K562 (cell line): Measurements from ENCODE around the gene HDAC7. TPM values are rescaled to one million over a fixed set of nuclear protein-coding genes. Genes with fewer than 3 reads are reported as not detected.

Experiments used
- ATAC-seq: fragments of 200-7000 bp; cut with Tn5 transposase; 3 replicates; pipeline ENCODE4 v1.9.1; 2020; ENCODE audit warnings: moderate library complexity
- BruUV-seq: library from RNA; stranded (reverse); fragments of 400-500 nt; replicated peaks from 2 replicates; lab custom pipeline; 2021; lab: Mats Ljungman, UMichigan
- CTCF ChIA-PET: fragments of 300-600 bp; formaldehyde crosslinking; extraction: SDS; loops from one replicate; lab custom pipeline; 2021; ENCODE audit warnings: low intra/inter-chr PET ratio; lab: Yijun Ruan, JAX
- POLR2A ChIA-PET: fragments of 300-600, 350-650 bp; sonication (Branson Sonifier 250); formaldehyde crosslinking; extraction: SDS; loops from one replicate; lab custom pipeline; 2021; ENCODE audit warnings: antibody characterized with exemption, inconsistent platforms; lab: Yijun Ruan, JAX
- DNase-seq, 4 experiments: peaks; one replicate each; pipeline versions ENCODE4 v3.0.0 to v3.0.0-alpha.2; 2011 to 2018; ENCODE audit warnings: low spot score in 3 of 4, mixed read lengths in 3 of 4; ENCODE audit errors: extremely low read depth in 1 of 4
- FAIRE-seq: peaks from 2 replicates; lab custom pipeline; 2011; peaks lifted over from hg19 to GRCh38; lab: Jason Lieb, UNC
- H2AFZ ChIP-seq: 2 replicates; pipeline ENCODE4 v1.6.0; 2011; ENCODE audit warnings: low read depth, low read length, control low read depth, inconsistent platforms
- H3K27ac ChIP-seq: fragments of 200-600 bp; 3 replicates; pipeline ENCODE4 v1.8.0; 2011; ENCODE audit warnings: low read depth, mild to moderate bottlenecking, control low read depth, inconsistent platforms, low read length, moderate library complexity, mixed read lengths; ENCODE audit errors: extremely low read depth
- H3K27me3 ChIP-seq, 2 experiments: fragments of 300-600 bp in 1 of 2; 2 replicates in 1 of 2; 3 replicates in 1 of 2; pipeline versions ENCODE4 v1.6.0 to v1.8.0; 2011; ENCODE audit warnings: inconsistent platforms in 2 of 2, low read length in 2 of 2, mild to moderate bottlenecking in 1 of 2, mixed read lengths in 1 of 2, moderate library complexity in 1 of 2; ENCODE audit not compliant: control insufficient read depth in 2 of 2, insufficient read depth in 2 of 2
- H3K36me3 ChIP-seq: fragments of 300-600 bp; 3 replicates; pipeline ENCODE4 v1.8.0; 2011; ENCODE audit warnings: mild to moderate bottlenecking, low read length, inconsistent platforms; ENCODE audit not compliant: control insufficient read depth, insufficient read depth
- H3K4me1 ChIP-seq, 2 experiments: fragments of 200-600 bp in 1 of 2; replicated peaks in 1 of 2; 2 replicates in 1 of 2; 3 replicates in 1 of 2; pipeline versions ENCODE4 v1.5.1 to v1.8.0; 2011; ENCODE audit warnings: inconsistent platforms in 2 of 2, low read length in 2 of 2, mild to moderate bottlenecking in 1 of 2, mixed read lengths in 1 of 2, moderate library complexity in 1 of 2; ENCODE audit not compliant: control insufficient read depth in 2 of 2, insufficient read depth in 2 of 2
- H3K4me2 ChIP-seq: 2 replicates; pipeline ENCODE4 v1.6.1; 2011; ENCODE audit warnings: low read length, control low read depth, inconsistent platforms, mixed read lengths; ENCODE audit not compliant: insufficient read depth
- H3K4me3 ChIP-seq: fragments of 200-600 bp; sonication (generic), shearing (Covaris generic); 2 replicates; pipeline ENCODE4 v1.5.1; 2016; ENCODE audit warnings: control low read depth, inconsistent platforms
- H3K79me2 ChIP-seq: fragments of 200-600 bp; 3 replicates; pipeline ENCODE4 v1.8.0; 2011; ENCODE audit warnings: low read length, inconsistent platforms; ENCODE audit not compliant: control insufficient read depth, insufficient read depth
- H3K9ac ChIP-seq, 2 experiments: 2 replicates each; pipeline versions ENCODE4 v1.6.0 to v1.6.1; 2011; ENCODE audit warnings: low read depth in 2 of 2, low read length in 2 of 2, control low read depth in 1 of 2, inconsistent platforms in 1 of 2, mild to moderate bottlenecking in 1 of 2, mixed read lengths in 1 of 2; ENCODE audit not compliant: insufficient read depth in 1 of 2
- H3K9me1 ChIP-seq: one replicate; pipeline ENCODE4 v1.6.0; 2011; ENCODE audit warnings: inconsistent platforms, mild to moderate bottlenecking, low read length, moderate library complexity; ENCODE audit not compliant: control insufficient read depth, insufficient read depth
- H3K9me3 ChIP-seq: replicated peaks from 2 replicates; pipeline ENCODE4 v1.5.1; 2011; ENCODE audit warnings: low read depth, low read length, inconsistent platforms; ENCODE audit not compliant: control insufficient read depth, insufficient read depth
- H4K20me1 ChIP-seq: replicated peaks from 2 replicates; pipeline ENCODE4 v1.6.1; 2011; ENCODE audit warnings: low read length, inconsistent platforms, mixed read lengths; ENCODE audit not compliant: control insufficient read depth, insufficient read depth
- DIDO1 ChIP-seq: fragments of 450-650 bp; IDR thresholded peaks from 2 replicates; pipeline ENCODE4 v1.6.1; 2016; ENCODE audit warnings: low read depth, missing biosample characterization, missing genetic modification characterization
- ELF1 ChIP-seq: fragments of 200-800 bp; sonication (Bioruptor generic); IDR thresholded peaks from 2 replicates; pipeline ENCODE4 v1.6.1; 2016; ENCODE audit warnings: missing genetic modification characterization, missing compliant biosample characterization
- POLR2G ChIP-seq: fragments of 200-400 bp; formaldehyde crosslinking; IDR thresholded peaks from 2 replicates; pipeline ENCODE4 v1.6.1; 2017; ENCODE audit warnings: low read depth, mild to moderate bottlenecking, antibody characterized with exemption, low read length, moderate library complexity
- SPI1 ChIP-seq: IDR thresholded peaks from 2 replicates; pipeline ENCODE4 v1.6.1; 2011; ENCODE audit warnings: low read depth, low read length, control low read depth, borderline replicate concordance
- WGBS: fragments of 100-300 bp; shearing (Covaris generic); methylation state at CpG from one replicate; pipeline ENCODE4 v1.1.6; 2016; ENCODE audit warnings: low coverage, mixed read lengths; ENCODE audit not compliant: insufficient coverage; ENCODE audit errors: missing lambda C conversion rate; 5-methylcytosine and 5-hydroxymethylcytosine counted together
- in situ Hi-C: fragments of 300-500 bp; cut with MboI; formaldehyde crosslinking; loops from 4 replicates; pipeline ENCODE4 v1.15.0; 2018; ENCODE audit warnings: inconsistent platforms, mixed read lengths
- intact Hi-C: fragments of 100-400 bp; cut with micrococcal nuclease; formaldehyde crosslinking; loops from 2 replicates; pipeline ENCODE4 v1.14.2; 2022
- polyA plus RNA-seq, 8 experiments: library from polyadenylated mRNA; depleted of rRNA in 4 of 8; stranded (reverse) in 5 of 8; unstranded in 3 of 8; fragments of >200 nt; fragmentation: Nextera tagmentation in 2 of 8; fragmentation: Illumina TruSeq in 1 of 8; extraction: Ambion mirVana in 2 of 8; extraction: Trizol in 1 of 8; gene quantifications; 2 replicates each; pipeline versions ENCODE4 v1.2.1 to v1.2.3, GENCODE V29; 2011 to 2014; ENCODE audit warnings: inconsistent platforms in 1 of 8, missing spikeins in 1 of 8
- total RNA-seq, 7 experiments: library from RNA; depleted of rRNA in 6 of 7; stranded (reverse); fragments of >200 nt in 6 of 7; fragmentation: Illumina TruSeq in 2 of 7; extraction: Trizol in 2 of 7; gene quantifications; 2 replicates each; pipeline versions ENCODE4 v1.2.1 to v1.2.3, GENCODE V29; 2011 to 2021; ENCODE audit warnings: low replicate concordance in 1 of 7

The HDAC7 gene
- total and polyA plus RNA-seq, 9 of the 15 experiments (the other 6 are each of a cell fraction or from before 2014, with no cell fraction given): 2.5 to 129 (median 31.1) TPM

- H3K27ac ChIP-seq: no peak overlapping the region
- H3K79me2 ChIP-seq: peaks cover 56% of the 10 kb centered on the region
- no peak for FAIRE-seq
- H3K9ac ChIP-seq: peak overlapping the region in 1 of 2 experiments; percentile 36; a peak in 2 of 4 replicates
- H3K4me2 ChIP-seq: no peak overlapping the region
- peaks cover 7% of the 10 kb centered on the region; the same call in 1 of the 2 replicates for H4K20me1 ChIP-seq
- CTCF ChIA-PET: no interaction called here
- H3K9me1 ChIP-seq: peaks cover 5% of the 10 kb centered on the region
- TF ChIP-seq SPI1: peak; percentile 5; the same call in 1 of the 2 replicates
- TF ChIP-seq POLR2G: peak; percentile 55; the same call in 1 of the 2 replicates
- TF ChIP-seq DIDO1 (tag): no peak
- no peak for TF ChIP-seq ELF1 (tag)
- TF ChIP-seq, all 486 proteins: peak for 2
- no peak for ATAC-seq
- in situ Hi-C loops: no loop called here
- no peak for DNase-seq
- Histone ChIP-seq H3K4me1 (peaks cover 2 to 42% of the 10 kb centered on the region in 2 experiments; a peak in 4 of 5 replicates), H3K4me3 (no peak overlapping the region), H3K9me3 (no peaks in the 10 kb centered on the region), H2AFZ (no peak overlapping the region), H3K36me3 (peaks cover 97% of the 10 kb centered on the region; the same call in 2 of the 3 replicates), H3K27me3 (no peaks in the 10 kb centered on the region)
- intact Hi-C loops: loop anchor here (5.0 kb wide), 1 partner anchor 38 kb away; no protein-coding TSS in a partner anchor
- WGBS: 78% methylated on average over 7 of the region's 7 CpGs
- no TSS peak for BruUV-seq
- POLR2A ChIA-PET: interaction anchor here (0.7 to 1.5 kb wide), 3 partner anchors 10 to 58 kb away, joined by 3 to 6 read pairs (median 5); no protein-coding TSS in a partner anchor
Measured at GRCh38 chr12:47799357-47799955, 20.2 kb downstream of the HDAC7 start.
